Activated CD4-positive, alpha-beta memory T cell treated with anti-CD3 and anti-CD28 coated beads, Interleukin-2, amount 10 ng/mL, durations not matched to agents 7 days and 5 days (primary cell): ENCODE results near the gene CEL. TPM values are rescaled to one million over a fixed set of nuclear protein-coding genes. Genes with fewer than 3 reads are reported as not detected.

Experiments
- CTCF ChIA-PET: fragments of 350-600 bp; sonication (Branson Sonifier 250); formaldehyde crosslinking; loops from one replicate; lab custom pipeline; 2021; ENCODE audit warnings: antibody characterized with exemption, inconsistent platforms; lab: Charles Lee
- POLR2A ChIA-PET: fragments of 350-600 bp; sonication (Branson Sonifier 250); formaldehyde crosslinking; loops from one replicate; lab custom pipeline; 2021; ENCODE audit warnings: antibody characterized with exemption; lab: Charles Lee
- DNase-seq: peaks from one replicate; pipeline ENCODE4 v3.0.0-alpha.2; 2020
- H3K27ac Mint-ChIP-seq: one replicate; pipeline ENCODE4 v1.8.0; 2021; ENCODE audit warnings: mild to moderate bottlenecking, mixed read lengths
- H3K27me3 Mint-ChIP-seq: one replicate; pipeline ENCODE4 v1.8.0; 2021; ENCODE audit warnings: mixed read lengths
- H3K36me3 Mint-ChIP-seq: one replicate; pipeline ENCODE4 v1.8.0; 2021; ENCODE audit warnings: low read depth, mixed read lengths
- H3K4me1 Mint-ChIP-seq: one replicate; pipeline ENCODE4 v1.8.0; 2021; ENCODE audit warnings: mixed read lengths
- H3K4me3 Mint-ChIP-seq: one replicate; pipeline ENCODE4 v1.8.0; 2021; ENCODE audit warnings: mild to moderate bottlenecking, mixed read lengths
- H3K9me3 Mint-ChIP-seq: one replicate; pipeline ENCODE4 v1.8.0; 2021; ENCODE audit warnings: mixed read lengths
- total RNA-seq, 2 experiments: library from RNA; stranded (reverse); gene quantifications; one replicate each; pipeline ENCODE4 v1.2.3, GENCODE V29; 2021

Gene CEL
- total RNA-seq, 2 experiments from 2014 or later = 1.1 to 1.4 TPM

DNA sequence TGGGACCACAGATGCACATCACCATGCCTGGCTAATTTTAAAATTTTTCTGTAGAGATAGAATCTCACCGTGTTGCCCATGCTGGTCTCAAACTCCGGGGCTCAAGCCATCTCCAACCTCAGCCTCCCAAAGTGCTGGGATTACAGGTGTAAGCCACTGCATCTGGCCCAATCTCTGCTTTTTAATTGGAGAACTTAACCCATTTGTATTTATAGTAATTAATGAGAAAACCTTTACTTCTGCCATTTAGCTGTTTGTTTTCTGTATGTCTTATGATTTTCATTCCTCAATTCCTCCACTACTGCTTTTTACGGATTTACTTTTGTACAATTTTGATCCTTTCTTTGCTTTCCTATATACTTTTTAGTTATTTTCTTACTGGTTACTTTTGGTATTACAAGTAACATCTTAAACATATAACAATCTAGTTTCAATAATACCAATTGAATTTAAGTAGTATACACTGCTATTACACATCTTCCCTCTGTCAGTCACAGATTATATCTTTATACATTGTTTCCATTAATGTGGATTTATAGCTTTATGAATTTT, 33.1 kb downstream of the CEL start:
- CTCF ChIA-PET = interaction anchor here (0.7 to 2.6 kb wide), 4 partner anchors 14 to 54 kb away, joined by 3 to 13 read pairs (median 3); no protein-coding TSS in a partner anchor

GRCh38 chr9:133098104-133098754, 36.4 kb downstream of the CEL start:
- no peak for DNase-seq
- ChIA-PET CTCF (interaction anchor here (1.8 kb wide), 1 partner anchor 46 kb away, joined by 8 read pairs; no protein-coding TSS in a partner anchor), POLR2A (interaction anchor here (0.9 to 1.6 kb wide), 2 partner anchors 13 to 34 kb away, joined by 3 read pairs; no protein-coding TSS in a partner anchor)
- Mint-ChIP-seq H3K36me3 (peaks cover 71% of the 10 kb centered on the region), H3K27ac (no peak overlapping the region), H3K4me3 (no peak overlapping the region), H3K27me3 (no peaks in the 10 kb centered on the region), H3K4me1 (no peaks in the 10 kb centered on the region), H3K9me3 (peaks cover 8% of the 10 kb centered on the region)

More for the DNA sequence above, 33.1 kb downstream of the CEL start:
- Mint-ChIP-seq H3K9me3 (peaks cover 8% of the 10 kb centered on the region), H3K27me3 (no peaks in the 10 kb centered on the region), H3K27ac (no peak overlapping the region), H3K4me1 (no peaks in the 10 kb centered on the region), H3K4me3 (no peak overlapping the region), H3K36me3 (peaks cover 41% of the 10 kb centered on the region)
- DNase-seq = no peak
- POLR2A ChIA-PET = interaction anchor here (0.8 to 1.2 kb wide), 2 partner anchors 31 to 64 kb away, joined by 3 read pairs; partner anchors contain the start of gene GTF3C5

DNA sequence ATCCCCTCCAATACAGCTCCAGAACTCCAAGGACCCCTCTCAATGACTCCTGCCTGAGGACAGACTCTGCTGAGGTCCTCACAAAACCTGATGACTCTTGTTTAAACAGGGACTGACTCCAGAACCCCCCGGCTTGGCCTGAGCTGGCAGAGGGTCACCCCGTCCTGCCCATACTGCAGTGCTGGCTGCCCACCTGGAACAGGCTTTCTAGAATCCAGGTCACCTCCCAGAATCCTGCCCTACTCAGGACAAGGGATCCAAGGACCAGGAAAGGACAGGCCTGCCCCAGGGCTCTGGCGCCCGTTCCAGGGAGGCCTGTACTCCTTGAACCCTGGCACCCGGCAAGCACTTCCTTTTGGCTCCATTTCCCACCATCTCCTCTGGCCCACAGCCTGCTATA, 37.1 kb downstream of the CEL start:
- Mint-ChIP-seq H3K9me3 (peaks cover 8% of the 10 kb centered on the region), H3K4me1 (no peaks in the 10 kb centered on the region), H3K27me3 (no peaks in the 10 kb centered on the region), H3K4me3 (no peak overlapping the region), H3K27ac (no peak overlapping the region), H3K36me3 (peaks cover 72% of the 10 kb centered on the region)
- no peak for DNase-seq
- ChIA-PET POLR2A (interaction anchor here (0.9 to 2.0 kb wide), 2 partner anchors 12 to 68 kb away, joined by 3 to 5 read pairs; partner anchors contain the start of gene GTF3C5), CTCF (interaction anchor here (1.8 kb wide), 1 partner anchor 45 kb away, joined by 8 read pairs; no protein-coding TSS in a partner anchor)

- Mint-ChIP-seq H3K4me3 (no peak overlapping the region), H3K27ac (no peak overlapping the region), H3K9me3 (peaks cover 8% of the 10 kb centered on the region), H3K36me3 (peaks cover 79% of the 10 kb centered on the region), H3K4me1 (no peaks in the 10 kb centered on the region), H3K27me3 (no peaks in the 10 kb centered on the region)
- no peak for DNase-seq
- CTCF ChIA-PET = interaction anchor here (1.8 kb wide), 1 partner anchor 44 kb away, joined by 8 read pairs; no protein-coding TSS in a partner anchor
- POLR2A ChIA-PET = interaction anchor here (1.2 to 2.0 kb wide), 2 partner anchors 50 to 69 kb away, joined by 3 to 5 read pairs; partner anchors contain the start of gene GTF3C5
Measured at GRCh38 chr9:133099726-133100505, 38.1 kb downstream of the CEL start.

DNA sequence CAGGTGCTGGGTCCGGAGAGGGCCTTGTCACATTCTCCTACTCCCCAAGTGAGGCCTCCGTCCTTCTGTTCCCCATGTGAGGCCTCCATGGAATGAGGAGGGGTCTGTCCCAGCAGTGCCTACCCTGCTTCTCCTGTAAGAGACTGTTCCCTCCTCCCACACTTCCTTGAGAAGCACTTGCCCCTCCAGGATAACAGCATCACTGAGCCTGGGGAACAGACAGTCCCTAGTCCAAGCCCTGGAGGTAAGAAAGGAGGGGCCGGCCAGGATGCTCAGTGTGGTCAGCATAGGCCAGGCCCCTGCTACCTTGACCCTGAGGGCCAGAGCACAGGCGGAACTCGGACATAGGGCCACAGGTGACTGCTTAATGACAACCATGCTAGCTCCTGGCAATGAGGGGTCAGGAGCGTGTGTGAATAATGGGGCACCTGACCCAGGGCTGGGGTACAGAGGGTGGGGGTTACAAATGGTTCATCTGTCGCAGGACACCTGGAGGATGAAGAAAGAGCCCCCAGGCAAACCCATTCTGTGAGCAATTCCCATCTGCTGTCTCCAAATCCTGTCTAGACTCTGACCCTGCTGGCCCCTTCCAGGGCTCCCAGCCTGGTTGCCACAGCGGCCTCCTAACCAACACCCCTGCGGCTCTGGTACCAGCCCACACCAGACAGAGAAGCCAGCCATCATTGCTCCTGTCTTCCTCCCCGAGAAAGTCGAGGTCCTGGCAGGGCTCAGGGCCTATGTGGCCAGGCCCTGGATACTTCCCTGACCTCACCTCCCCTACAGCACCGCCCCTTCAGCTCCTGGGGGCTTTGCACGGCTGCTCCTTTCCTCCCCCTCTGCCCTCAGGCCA, 39.0 kb downstream of the CEL start:
- ChIA-PET CTCF (interaction anchor here (7.6 kb wide), 1 partner anchor 45 kb away, joined by 131 read pairs; no protein-coding TSS in a partner anchor), POLR2A (interaction anchor here (1.2 to 3.3 kb wide), 3 partner anchors 44 to 70 kb away, joined by 3 to 22 read pairs (median 5); partner anchors contain the start of gene GTF3C5)
- Mint-ChIP-seq H3K27me3 (no peaks in the 10 kb centered on the region), H3K27ac (no peak overlapping the region), H3K4me3 (no peak overlapping the region), H3K36me3 (peaks cover 79% of the 10 kb centered on the region), H3K4me1 (no peaks in the 10 kb centered on the region), H3K9me3 (peaks cover 8% of the 10 kb centered on the region)
- DNase-seq = no peak

- ChIA-PET POLR2A (interaction anchor here (0.7 to 3.3 kb wide), 4 partner anchors 12 to 59 kb away, joined by 3 to 22 read pairs (median 3); no protein-coding TSS in a partner anchor), CTCF (interaction anchor here (1.3 to 7.6 kb wide), 2 partner anchors 14 to 45 kb away, joined by 4 to 131 read pairs; no protein-coding TSS in a partner anchor)
- H3K27ac Mint-ChIP-seq = no peak overlapping the region
- H3K27me3 Mint-ChIP-seq = no peaks in the 10 kb centered on the region
- H3K4me3 Mint-ChIP-seq = no peak overlapping the region
- H3K9me3 Mint-ChIP-seq = peaks cover 2% of the 10 kb centered on the region
- H3K4me1 Mint-ChIP-seq = no peaks in the 10 kb centered on the region
- DNase-seq = no peak
- H3K36me3 Mint-ChIP-seq = peaks cover 75% of the 10 kb centered on the region
Measured at GRCh38 chr9:133101356-133102189, 39.8 kb downstream of the CEL start.

GRCh38 chr9:133102190-133103021, 40.6 kb downstream of the CEL start:
- POLR2A ChIA-PET = interaction anchor here (0.7 to 3.3 kb wide), 4 partner anchors 11 to 60 kb away, joined by 3 to 22 read pairs (median 3); no protein-coding TSS in a partner anchor
- Mint-ChIP-seq H3K4me1 (no peaks in the 10 kb centered on the region), H3K27ac (no peak overlapping the region), H3K9me3 (no peaks in the 10 kb centered on the region), H3K36me3 (peaks cover 69% of the 10 kb centered on the region), H3K27me3 (no peaks in the 10 kb centered on the region), H3K4me3 (no peak overlapping the region)
- CTCF ChIA-PET = interaction anchor here (1.1 to 7.6 kb wide), 3 partner anchors 8 to 44 kb away, joined by 4 to 131 read pairs (median 5); no protein-coding TSS in a partner anchor
- DNase-seq = no peak

DNA sequence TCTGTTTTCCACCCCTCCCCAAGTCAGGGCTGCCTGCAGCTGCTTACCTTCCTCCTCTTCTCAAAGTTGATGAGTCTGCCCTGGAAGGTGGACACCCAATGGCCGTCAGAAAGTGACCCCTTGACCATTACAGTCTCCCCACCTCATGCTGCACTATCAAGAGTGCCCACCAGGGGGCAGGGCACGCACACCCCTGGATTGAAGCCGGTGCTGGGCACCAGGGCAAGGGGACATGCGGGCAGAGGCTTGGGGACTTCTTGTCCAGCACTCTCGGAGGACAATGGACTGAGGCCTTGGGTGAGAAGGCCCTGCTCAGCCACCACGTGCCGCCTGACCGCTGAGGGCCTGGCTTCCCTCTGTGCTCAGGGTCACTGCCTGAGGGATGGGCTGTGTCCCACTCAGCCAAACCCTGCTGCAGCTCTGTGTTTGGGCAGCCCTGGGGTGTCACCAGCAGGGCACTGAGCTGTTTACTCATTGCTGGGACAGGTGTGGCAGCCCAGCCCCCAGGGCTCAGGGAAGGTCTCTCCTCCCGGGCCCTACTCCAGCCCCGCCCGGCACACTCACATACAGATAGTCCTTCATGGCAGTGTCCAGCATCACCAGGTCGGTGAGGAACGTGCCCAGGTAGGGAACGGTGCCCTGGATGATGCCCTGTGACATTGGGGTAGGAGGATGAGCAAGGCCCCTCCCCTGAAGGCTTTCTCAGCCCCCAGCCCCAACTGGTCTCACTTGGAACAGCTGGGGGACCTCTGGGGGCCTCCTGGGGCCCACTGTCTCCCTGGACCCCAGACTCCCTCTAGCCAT, 41.6 kb downstream of the CEL start:
- Mint-ChIP-seq H3K27ac (peak overlapping the region; percentile 64), H3K4me3 (no peak overlapping the region), H3K27me3 (no peaks in the 10 kb centered on the region), H3K4me1 (no peaks in the 10 kb centered on the region), H3K9me3 (no peaks in the 10 kb centered on the region), H3K36me3 (peaks cover 68% of the 10 kb centered on the region)
- POLR2A ChIA-PET = interaction anchor here (0.7 to 3.3 kb wide), 3 partner anchors 12 to 41 kb away, joined by 4 to 22 read pairs (median 4); no protein-coding TSS in a partner anchor
- DNase-seq = peak; percentile 58
- CTCF ChIA-PET = interaction anchor here (1.1 to 7.6 kb wide), 3 partner anchors 9 to 43 kb away, joined by 4 to 131 read pairs (median 5); no protein-coding TSS in a partner anchor

GRCh38 chr9:133103987-133104505, 42.3 kb downstream of the CEL start:
- Mint-ChIP-seq H3K4me1 (no peaks in the 10 kb centered on the region), H3K36me3 (peaks cover 65% of the 10 kb centered on the region), H3K4me3 (no peak overlapping the region), H3K27ac (no peak overlapping the region), H3K27me3 (no peaks in the 10 kb centered on the region), H3K9me3 (no peaks in the 10 kb centered on the region)
- DNase-seq = no peak
- POLR2A ChIA-PET = interaction anchor here (0.7 to 3.3 kb wide), 3 partner anchors 12 to 41 kb away, joined by 4 to 22 read pairs (median 4); no protein-coding TSS in a partner anchor
- CTCF ChIA-PET = interaction anchor here (7.6 kb wide), 1 partner anchor 42 kb away, joined by 131 read pairs; no protein-coding TSS in a partner anchor
